Naive B cell (primary cell): ENCODE data around the gene RARRES1. TPM values are rescaled to one million over a fixed set of nuclear protein-coding genes. Genes with fewer than 3 reads are reported as not detected.
"Not testable (repeated sequence)": the region's sequence is repeated elsewhere in the genome, so short reads cannot be mapped to it uniquely, and the experiment has no call there.

Experiments
- ATAC-seq, 2 donors: fragments of 150-1000 bp; cut with Tn5 transposase; 2 replicates each; pipeline ENCODE4 v1.10.0; 2021; ENCODE audit warnings: low read depth in 2 of 2, mild to moderate bottlenecking in 2 of 2, moderate library complexity in 2 of 2
- DNase-seq: peaks from one replicate; pipeline ENCODE4 v3.0.0; 2022
- H3K27ac Mint-ChIP-seq, 6 donors: one replicate each; pipeline ENCODE4 v1.8.0; 2020 to 2022; ENCODE audit warnings: mild to moderate bottlenecking in 6 of 6, mixed read lengths in 6 of 6, moderate library complexity in 5 of 6, inconsistent platforms in 2 of 6
- H3K27me3 Mint-ChIP-seq, 3 donors: one replicate each; pipeline ENCODE4 v1.8.0; 2021 to 2022; ENCODE audit warnings: mixed read lengths in 3 of 3, mild to moderate bottlenecking in 1 of 3
- H3K36me3 Mint-ChIP-seq, 2 donors: one replicate each; pipeline ENCODE4 v1.8.0; 2020 to 2022; ENCODE audit warnings: mixed read lengths in 2 of 2, inconsistent platforms in 1 of 2, mild to moderate bottlenecking in 1 of 2
- H3K4me1 Mint-ChIP-seq, 3 donors: one replicate each; pipeline ENCODE4 v1.8.0; 2020 to 2022; ENCODE audit warnings: mixed read lengths in 3 of 3, inconsistent platforms in 1 of 3, mild to moderate bottlenecking in 1 of 3, moderate library complexity in 1 of 3
- H3K4me3 Mint-ChIP-seq, 8 donors: one replicate each; pipeline ENCODE4 v1.8.0; 2020 to 2022; ENCODE audit warnings: mild to moderate bottlenecking in 8 of 8, mixed read lengths in 8 of 8, moderate library complexity in 8 of 8, inconsistent platforms in 2 of 8
- H3K9me3 Mint-ChIP-seq, 7 donors: one replicate each; pipeline ENCODE4 v1.8.0; 2020 to 2022; ENCODE audit warnings: mixed read lengths in 7 of 7, mild to moderate bottlenecking in 5 of 7, inconsistent platforms in 2 of 7, moderate library complexity in 1 of 7
- polyA plus RNA-seq, 6 donors: library from polyadenylated mRNA; unstranded; fragments of 300-500 nt; fragmentation: Illumina TruSeq; gene quantifications; one replicate each; pipeline ENCODE4 v1.2.3, GENCODE V29; 2021; ENCODE audit warnings: low read depth in 6 of 6

The RARRES1 gene
- polyA plus RNA-seq, 6 donors from 2014 or later = not detected

- Mint-ChIP-seq H3K4me3 (no peak overlapping the region), H3K4me1 (peaks cover 18 to 28% (median 21%) of the 10 kb centered on the region in 3 donors), H3K36me3 (peaks cover 0 to 10% of the 10 kb centered on the region in 2 donors), H3K27me3 (no peaks in the 10 kb centered on the region), H3K9me3 (peaks cover 0 to 3% (median 0%) of the 10 kb centered on the region in 7 donors), H3K27ac (peak overlapping the region in 1 of 6 donors; percentile 20)
- DNase-seq (no peak), ATAC-seq (no peak)
These were observed 13.6 kb downstream of the RARRES1 start for GRCh38 chr3:158718490-158719170.

GRCh38 chr3:158717576-158717975, 14.7 kb downstream of the RARRES1 start:
- peaks cover 0 to 2% (median 0%) of the 10 kb centered on the region in 7 donors for H3K9me3 Mint-ChIP-seq
- no peak overlapping the region for H3K4me3 Mint-ChIP-seq
- peaks cover 9 to 18% (median 13%) of the 10 kb centered on the region in 3 donors for H3K4me1 Mint-ChIP-seq
- H3K27me3 Mint-ChIP-seq = no peaks in the 10 kb centered on the region
- no peak for DNase-seq
- H3K27ac Mint-ChIP-seq = peak overlapping the region in 1 of 6 donors; percentile 8
- peaks cover 0 to 15% of the 10 kb centered on the region in 2 donors for H3K36me3 Mint-ChIP-seq
- ATAC-seq = no peak

- H3K9me3 Mint-ChIP-seq = no peaks in the 10 kb centered on the region
- DNase-seq = no peak
- no peak overlapping the region for H3K4me3 Mint-ChIP-seq
- peak overlapping the region in 1 of 6 donors; percentile 26 for H3K27ac Mint-ChIP-seq
- no peak for ATAC-seq
- H3K4me1 Mint-ChIP-seq = peaks cover 10 to 18% (median 14%) of the 10 kb centered on the region in 3 donors
- H3K36me3 Mint-ChIP-seq = peaks cover 0 to 24% of the 10 kb centered on the region in 2 donors
- no peaks in the 10 kb centered on the region for H3K27me3 Mint-ChIP-seq
These were observed 19.2 kb downstream of the RARRES1 start for GRCh38 chr3:158713094-158713499.

- H3K4me1 Mint-ChIP-seq = peaks cover 7 to 15% (median 14%) of the 10 kb centered on the region in 3 donors
- H3K36me3 Mint-ChIP-seq = peaks cover 2 to 29% of the 10 kb centered on the region in 2 donors
- no peak for ATAC-seq
- no peaks in the 10 kb centered on the region for H3K9me3 Mint-ChIP-seq
- H3K27ac Mint-ChIP-seq = no peak overlapping the region
- H3K4me3 Mint-ChIP-seq = no peak overlapping the region
- H3K27me3 Mint-ChIP-seq = no peaks in the 10 kb centered on the region
- DNase-seq = no peak
These were observed 19.8 kb downstream of the RARRES1 start for GRCh38 chr3:158712443-158712842.

- peaks cover 3 to 10% (median 8%) of the 10 kb centered on the region in 3 donors for H3K4me1 Mint-ChIP-seq
- no peak for ATAC-seq
- DNase-seq = no peak
- no peak overlapping the region for H3K4me3 Mint-ChIP-seq
- no peaks in the 10 kb centered on the region for H3K27me3 Mint-ChIP-seq
- H3K27ac Mint-ChIP-seq = no peak overlapping the region
- peaks cover 8 to 29% of the 10 kb centered on the region in 2 donors for H3K36me3 Mint-ChIP-seq
- H3K9me3 Mint-ChIP-seq = no peaks in the 10 kb centered on the region
These were observed 20.4 kb downstream of the RARRES1 start for GRCh38 chr3:158711886-158712285.

GRCh38 chr3:158710601-158711000, 21.7 kb downstream of the RARRES1 start:
- no peaks in the 10 kb centered on the region for H3K9me3 Mint-ChIP-seq
- peaks cover 18 to 29% of the 10 kb centered on the region in 2 donors for H3K36me3 Mint-ChIP-seq
- H3K27ac Mint-ChIP-seq = no peak overlapping the region
- H3K4me1 Mint-ChIP-seq = peaks cover 8 to 10% (median 10%) of the 10 kb centered on the region in 3 donors
- no peaks in the 10 kb centered on the region for H3K27me3 Mint-ChIP-seq
- ATAC-seq = no peak
- H3K4me3 Mint-ChIP-seq = no peak overlapping the region
- DNase-seq = no peak

- DNase-seq = no peak
- H3K27me3 Mint-ChIP-seq = no peaks in the 10 kb centered on the region
- no peaks in the 10 kb centered on the region for H3K9me3 Mint-ChIP-seq
- H3K27ac Mint-ChIP-seq = peak overlapping the region in 3 of 6 donors; percentile 29 to 56 (median 41)
- H3K4me3 Mint-ChIP-seq = peak overlapping the region in 1 of 8 donors; percentile 23
- H3K36me3 Mint-ChIP-seq = peaks cover 18 to 29% of the 10 kb centered on the region in 2 donors
- peaks cover 5 to 10% (median 10%) of the 10 kb centered on the region in 3 donors for H3K4me1 Mint-ChIP-seq
- no peak for ATAC-seq
These were observed 22.6 kb downstream of the RARRES1 start for GRCh38 chr3:158709666-158710083.

GRCh38 chr3:158703566-158703965, 28.7 kb downstream of the RARRES1 start:
- H3K9me3 Mint-ChIP-seq = no peaks in the 10 kb centered on the region
- H3K4me1 Mint-ChIP-seq = peaks cover 0 to 7% (median 0%) of the 10 kb centered on the region in 3 donors
- no peak for ATAC-seq
- peaks cover 26 to 30% of the 10 kb centered on the region in 2 donors for H3K36me3 Mint-ChIP-seq
- DNase-seq = no peak
- no peaks in the 10 kb centered on the region for H3K27me3 Mint-ChIP-seq
- no peak overlapping the region for H3K4me3 Mint-ChIP-seq
- H3K27ac Mint-ChIP-seq = no peak overlapping the region

- Mint-ChIP-seq H3K9me3 (no peaks in the 10 kb centered on the region), H3K4me1 (peaks cover 0 to 7% (median 0%) of the 10 kb centered on the region in 3 donors), H3K27me3 (no peaks in the 10 kb centered on the region), H3K27ac (peak overlapping the region in 1 of 6 donors; percentile 41), H3K4me3 (no peak overlapping the region), H3K36me3 (peaks cover 22 to 30% of the 10 kb centered on the region in 2 donors)
- DNase-seq (no peak), ATAC-seq (no peak)
These were observed 29.3 kb downstream of the RARRES1 start for GRCh38 chr3:158702815-158703481.

- Mint-ChIP-seq H3K27ac (peak overlapping the region in 1 of 6 donors; percentile 16), H3K27me3 (no peaks in the 10 kb centered on the region), H3K4me1 (peaks cover 0 to 6% (median 0%) of the 10 kb centered on the region in 3 donors), H3K9me3 (no peaks in the 10 kb centered on the region), H3K4me3 (no peak overlapping the region), H3K36me3 (peaks cover 19 to 20% of the 10 kb centered on the region in 2 donors)
- DNase-seq (no peak), ATAC-seq (no peak)
These were observed 30.7 kb downstream of the RARRES1 start for GRCh38 chr3:158701420-158702065.

- peak overlapping the region in 1 of 6 donors; percentile 68 for H3K27ac Mint-ChIP-seq
- no peaks in the 10 kb centered on the region for H3K27me3 Mint-ChIP-seq
- ATAC-seq = no peak
- H3K4me1 Mint-ChIP-seq = no peaks in the 10 kb centered on the region
- no peak overlapping the region for H3K4me3 Mint-ChIP-seq
- no peaks in the 10 kb centered on the region for H3K9me3 Mint-ChIP-seq
- H3K36me3 Mint-ChIP-seq = peaks cover 12 to 19% of the 10 kb centered on the region in 2 donors
- DNase-seq = no peak
These were observed 31.7 kb downstream of the RARRES1 start for GRCh38 chr3:158700559-158700958.

GRCh38 chr3:158696618-158697017, 35.6 kb downstream of the RARRES1 start:
- Mint-ChIP-seq H3K27me3 (no peaks in the 10 kb centered on the region), H3K9me3 (peaks cover 0 to 2% (median 0%) of the 10 kb centered on the region in 7 donors), H3K4me3 (no peak overlapping the region), H3K4me1 (no peaks in the 10 kb centered on the region), H3K36me3 (peaks cover 0 to 30% of the 10 kb centered on the region in 2 donors), H3K27ac (no peak overlapping the region)
- DNase-seq (no peak), ATAC-seq (no peak)

GRCh38 chr3:158693866-158694456, 38.3 kb downstream of the RARRES1 start:
- ATAC-seq = not testable (repeated sequence)
- peaks cover 0 to 44% of the 10 kb centered on the region in 2 donors for H3K36me3 Mint-ChIP-seq

More at GRCh38 chr3:158693866-158694456, 38.3 kb downstream of the RARRES1 start:
- not testable (repeated sequence) for H3K27me3 Mint-ChIP-seq, H3K9me3 Mint-ChIP-seq, DNase-seq, H3K27ac Mint-ChIP-seq, H3K4me1 Mint-ChIP-seq, H3K4me3 Mint-ChIP-seq
